K562 (cell line): Measurements from ENCODE around the gene VPREB3. TPM values are rescaled to one million over a fixed set of nuclear protein-coding genes. Genes with fewer than 3 reads are reported as not detected.
A peak's percentile ranks its signal among the peaks of the same experiment; 100 is the strongest.

Source experiments
- CHD1 ChIP-seq: fragments of 200-600 bp; sonication (generic); IDR thresholded peaks from one replicate; pipeline ENCODE4 v1.6.1; 2012; ENCODE audit warnings: mild to moderate bottlenecking, moderate library complexity, low read length, inconsistent platforms
- CSDE1 ChIP-seq, 2 experiments: fragments of 450-650 bp; IDR thresholded peaks; 2 replicates each; pipeline ENCODE4 v1.6.1; 2016; ENCODE audit warnings: mild to moderate bottlenecking in 1 of 2
- DPF2 ChIP-seq: fragments of 450-650 bp; IDR thresholded peaks from 2 replicates; pipeline ENCODE4 v1.6.1; 2016
- ELF4 ChIP-seq: fragments of 450-650 bp; formaldehyde crosslinking; IDR thresholded peaks from 2 replicates; pipeline ENCODE4 v1.4.0; 2022; ENCODE audit warnings: missing genetic modification characterization
- ESRRB ChIP-seq: fragments of 250-450 bp; sonication (Bioruptor Pico); IDR thresholded peaks from 2 replicates; pipeline ENCODE4 v1.5.0; 2020; ENCODE audit warnings: mild to moderate bottlenecking, moderate library complexity, borderline replicate concordance
- EZH2 ChIP-seq: IDR thresholded peaks from 2 replicates; pipeline ENCODE4 v1.6.1; 2012; ENCODE audit warnings: low read depth, mild to moderate bottlenecking, inconsistent platforms, low read length, borderline replicate concordance
- HMG20B ChIP-seq: fragments of 250-450 bp; sonication (Bioruptor Pico); IDR thresholded peaks from 2 replicates; pipeline ENCODE4 v1.5.0; 2021; ENCODE audit warnings: mild to moderate bottlenecking
- MCM7 ChIP-seq, 2 experiments: fragments of 450-650 bp; IDR thresholded peaks; 2 replicates each; pipeline ENCODE4 v1.6.1; 2016 to 2018
- SRSF7 ChIP-seq: fragments of 200-400 bp; formaldehyde crosslinking; optimal IDR thresholded peaks from 2 replicates; pipeline ENCODE3; 2017; ENCODE audit warnings: mild to moderate bottlenecking, low read depth, low read length
- STAT5A ChIP-seq: IDR thresholded peaks from 2 replicates; pipeline ENCODE4 v1.6.1; 2012; ENCODE audit warnings: low read length, inconsistent platforms, borderline replicate concordance
- ZNF354B ChIP-seq: fragments of 250-450 bp; sonication (Bioruptor Pico); IDR thresholded peaks from 2 replicates; pipeline ENCODE4 v1.4.0; 2020
- polyA plus RNA-seq, 8 experiments: library from polyadenylated mRNA; depleted of rRNA in 4 of 8; stranded (reverse) in 5 of 8; unstranded in 3 of 8; fragments of >200 nt; fragmentation: Nextera tagmentation in 2 of 8; fragmentation: Illumina TruSeq in 1 of 8; extraction: Ambion mirVana in 2 of 8; extraction: Trizol in 1 of 8; gene quantifications; 2 replicates each; pipeline versions ENCODE4 v1.2.1 to v1.2.3, GENCODE V29; 2011 to 2014; ENCODE audit warnings: inconsistent platforms in 1 of 8, missing spikeins in 1 of 8
- total RNA-seq, 7 experiments: library from RNA; depleted of rRNA in 6 of 7; stranded (reverse); fragments of >200 nt in 6 of 7; fragmentation: Illumina TruSeq in 2 of 7; extraction: Trizol in 2 of 7; gene quantifications; 2 replicates each; pipeline versions ENCODE4 v1.2.1 to v1.2.3, GENCODE V29; 2011 to 2021; ENCODE audit warnings: low replicate concordance in 1 of 7
- TF ChIP-seq, protein P1 (sequence below): fragments of 450-650 bp; IDR thresholded peaks from 2 replicates; pipeline ENCODE4 v1.6.1; 2016; ENCODE audit warnings: mild to moderate bottlenecking, moderate library complexity
- TF ChIP-seq, protein P2 (sequence below): sonication (generic); formaldehyde crosslinking; IDR thresholded peaks from 2 replicates; pipeline ENCODE4 v1.8.1; 2022; ENCODE audit warnings: missing genetic modification reagents
- TF ChIP-seq, protein P3 (sequence below): sonication (generic); formaldehyde crosslinking; IDR thresholded peaks from 2 replicates; pipeline ENCODE4 v1.9.0; 2022; ENCODE audit warnings: mild to moderate bottlenecking, missing genetic modification reagents

VPREB3 gene
- total and polyA plus RNA-seq, 9 of the 15 experiments (the other 6 are each of a cell fraction or from before 2014, with no cell fraction given): 0.14 to 0.71 (median 0.20) TPM; not detected in 6

DNA sequence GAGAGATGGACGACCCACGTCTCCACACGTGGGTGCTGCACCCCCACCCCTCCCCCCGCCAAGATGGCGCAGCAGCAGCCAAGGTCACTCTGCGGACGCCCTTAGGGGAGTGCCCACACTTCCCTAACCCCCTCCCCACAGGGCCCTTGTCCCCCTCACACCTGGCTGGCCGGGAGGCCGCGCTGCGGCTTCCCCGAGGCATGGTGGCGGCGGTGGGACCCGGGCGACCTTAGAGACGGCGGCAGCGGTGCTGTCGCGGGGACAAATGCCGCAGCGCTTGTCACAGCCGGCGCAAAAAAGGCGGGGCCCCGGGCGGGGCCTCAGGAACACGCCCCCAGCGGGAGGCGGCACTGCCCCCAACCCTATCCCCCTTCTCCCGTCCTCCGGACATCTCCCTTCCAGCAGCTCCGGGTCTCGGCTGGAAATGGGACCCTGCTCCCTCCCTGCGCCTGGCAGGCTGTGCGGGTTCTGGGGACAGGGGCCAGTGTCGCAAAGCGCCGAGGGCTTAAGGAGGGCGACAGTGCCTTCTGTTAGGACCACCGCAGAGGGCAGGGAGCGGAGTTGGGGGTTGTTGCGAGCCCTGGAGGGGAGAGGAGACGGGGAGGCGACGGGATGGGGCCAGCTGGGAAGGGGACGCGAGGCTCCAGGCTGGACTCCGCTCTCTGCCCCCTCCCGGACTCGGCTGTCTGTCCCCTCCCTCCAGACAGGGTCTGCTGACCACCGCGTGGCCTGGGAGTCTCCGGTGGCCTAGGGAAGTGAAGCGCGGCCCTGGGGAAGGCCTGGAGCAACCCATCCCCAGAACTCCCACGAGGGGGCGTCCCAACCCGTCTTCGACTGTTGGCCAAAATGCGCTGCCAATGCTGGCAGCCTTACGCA, 13.7 kb upstream of the VPREB3 start, which contains the start of gene CHCHD10 (continued):
- TF ChIP-seq, protein P1, sequence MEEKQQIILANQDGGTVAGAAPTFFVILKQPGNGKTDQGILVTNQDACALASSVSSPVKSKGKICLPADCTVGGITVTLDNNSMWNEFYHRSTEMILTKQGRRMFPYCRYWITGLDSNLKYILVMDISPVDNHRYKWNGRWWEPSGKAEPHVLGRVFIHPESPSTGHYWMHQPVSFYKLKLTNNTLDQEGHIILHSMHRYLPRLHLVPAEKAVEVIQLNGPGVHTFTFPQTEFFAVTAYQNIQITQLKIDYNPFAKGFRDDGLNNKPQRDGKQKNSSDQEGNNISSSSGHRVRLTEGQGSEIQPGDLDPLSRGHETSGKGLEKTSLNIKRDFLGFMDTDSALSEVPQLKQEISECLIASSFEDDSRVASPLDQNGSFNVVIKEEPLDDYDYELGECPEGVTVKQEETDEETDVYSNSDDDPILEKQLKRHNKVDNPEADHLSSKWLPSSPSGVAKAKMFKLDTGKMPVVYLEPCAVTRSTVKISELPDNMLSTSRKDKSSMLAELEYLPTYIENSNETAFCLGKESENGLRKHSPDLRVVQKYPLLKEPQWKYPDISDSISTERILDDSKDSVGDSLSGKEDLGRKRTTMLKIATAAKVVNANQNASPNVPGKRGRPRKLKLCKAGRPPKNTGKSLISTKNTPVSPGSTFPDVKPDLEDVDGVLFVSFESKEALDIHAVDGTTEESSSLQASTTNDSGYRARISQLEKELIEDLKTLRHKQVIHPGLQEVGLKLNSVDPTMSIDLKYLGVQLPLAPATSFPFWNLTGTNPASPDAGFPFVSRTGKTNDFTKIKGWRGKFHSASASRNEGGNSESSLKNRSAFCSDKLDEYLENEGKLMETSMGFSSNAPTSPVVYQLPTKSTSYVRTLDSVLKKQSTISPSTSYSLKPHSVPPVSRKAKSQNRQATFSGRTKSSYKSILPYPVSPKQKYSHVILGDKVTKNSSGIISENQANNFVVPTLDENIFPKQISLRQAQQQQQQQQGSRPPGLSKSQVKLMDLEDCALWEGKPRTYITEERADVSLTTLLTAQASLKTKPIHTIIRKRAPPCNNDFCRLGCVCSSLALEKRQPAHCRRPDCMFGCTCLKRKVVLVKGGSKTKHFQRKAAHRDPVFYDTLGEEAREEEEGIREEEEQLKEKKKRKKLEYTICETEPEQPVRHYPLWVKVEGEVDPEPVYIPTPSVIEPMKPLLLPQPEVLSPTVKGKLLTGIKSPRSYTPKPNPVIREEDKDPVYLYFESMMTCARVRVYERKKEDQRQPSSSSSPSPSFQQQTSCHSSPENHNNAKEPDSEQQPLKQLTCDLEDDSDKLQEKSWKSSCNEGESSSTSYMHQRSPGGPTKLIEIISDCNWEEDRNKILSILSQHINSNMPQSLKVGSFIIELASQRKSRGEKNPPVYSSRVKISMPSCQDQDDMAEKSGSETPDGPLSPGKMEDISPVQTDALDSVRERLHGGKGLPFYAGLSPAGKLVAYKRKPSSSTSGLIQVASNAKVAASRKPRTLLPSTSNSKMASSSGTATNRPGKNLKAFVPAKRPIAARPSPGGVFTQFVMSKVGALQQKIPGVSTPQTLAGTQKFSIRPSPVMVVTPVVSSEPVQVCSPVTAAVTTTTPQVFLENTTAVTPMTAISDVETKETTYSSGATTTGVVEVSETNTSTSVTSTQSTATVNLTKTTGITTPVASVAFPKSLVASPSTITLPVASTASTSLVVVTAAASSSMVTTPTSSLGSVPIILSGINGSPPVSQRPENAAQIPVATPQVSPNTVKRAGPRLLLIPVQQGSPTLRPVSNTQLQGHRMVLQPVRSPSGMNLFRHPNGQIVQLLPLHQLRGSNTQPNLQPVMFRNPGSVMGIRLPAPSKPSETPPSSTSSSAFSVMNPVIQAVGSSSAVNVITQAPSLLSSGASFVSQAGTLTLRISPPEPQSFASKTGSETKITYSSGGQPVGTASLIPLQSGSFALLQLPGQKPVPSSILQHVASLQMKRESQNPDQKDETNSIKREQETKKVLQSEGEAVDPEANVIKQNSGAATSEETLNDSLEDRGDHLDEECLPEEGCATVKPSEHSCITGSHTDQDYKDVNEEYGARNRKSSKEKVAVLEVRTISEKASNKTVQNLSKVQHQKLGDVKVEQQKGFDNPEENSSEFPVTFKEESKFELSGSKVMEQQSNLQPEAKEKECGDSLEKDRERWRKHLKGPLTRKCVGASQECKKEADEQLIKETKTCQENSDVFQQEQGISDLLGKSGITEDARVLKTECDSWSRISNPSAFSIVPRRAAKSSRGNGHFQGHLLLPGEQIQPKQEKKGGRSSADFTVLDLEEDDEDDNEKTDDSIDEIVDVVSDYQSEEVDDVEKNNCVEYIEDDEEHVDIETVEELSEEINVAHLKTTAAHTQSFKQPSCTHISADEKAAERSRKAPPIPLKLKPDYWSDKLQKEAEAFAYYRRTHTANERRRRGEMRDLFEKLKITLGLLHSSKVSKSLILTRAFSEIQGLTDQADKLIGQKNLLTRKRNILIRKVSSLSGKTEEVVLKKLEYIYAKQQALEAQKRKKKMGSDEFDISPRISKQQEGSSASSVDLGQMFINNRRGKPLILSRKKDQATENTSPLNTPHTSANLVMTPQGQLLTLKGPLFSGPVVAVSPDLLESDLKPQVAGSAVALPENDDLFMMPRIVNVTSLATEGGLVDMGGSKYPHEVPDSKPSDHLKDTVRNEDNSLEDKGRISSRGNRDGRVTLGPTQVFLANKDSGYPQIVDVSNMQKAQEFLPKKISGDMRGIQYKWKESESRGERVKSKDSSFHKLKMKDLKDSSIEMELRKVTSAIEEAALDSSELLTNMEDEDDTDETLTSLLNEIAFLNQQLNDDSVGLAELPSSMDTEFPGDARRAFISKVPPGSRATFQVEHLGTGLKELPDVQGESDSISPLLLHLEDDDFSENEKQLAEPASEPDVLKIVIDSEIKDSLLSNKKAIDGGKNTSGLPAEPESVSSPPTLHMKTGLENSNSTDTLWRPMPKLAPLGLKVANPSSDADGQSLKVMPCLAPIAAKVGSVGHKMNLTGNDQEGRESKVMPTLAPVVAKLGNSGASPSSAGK: peak; percentile 78
- TF ChIP-seq STAT5A (no peak), SRSF7 (no peak), DPF2 (peak; percentile 35; the same call in 1 of the 2 replicates), MCM7 (IDR thresholded peaks at IDR 0.05) (no peak), EZH2 (no peak), ELF4 (CRISPR knock-in tag) (no peak), ESRRB (CRISPR knock-in tag) (no peak), CSDE1 (IDR thresholded peaks at IDR 0.05) (0 out of 4 replicates have a peak, but pooled peaks of 1 of the 2 experiments have one; percentile 26), CHD1 (no peak), ZNF354B (CRISPR knock-in tag) (no peak), HMG20B (CRISPR knock-in tag) (no peak)
- TF ChIP-seq, protein P2, sequence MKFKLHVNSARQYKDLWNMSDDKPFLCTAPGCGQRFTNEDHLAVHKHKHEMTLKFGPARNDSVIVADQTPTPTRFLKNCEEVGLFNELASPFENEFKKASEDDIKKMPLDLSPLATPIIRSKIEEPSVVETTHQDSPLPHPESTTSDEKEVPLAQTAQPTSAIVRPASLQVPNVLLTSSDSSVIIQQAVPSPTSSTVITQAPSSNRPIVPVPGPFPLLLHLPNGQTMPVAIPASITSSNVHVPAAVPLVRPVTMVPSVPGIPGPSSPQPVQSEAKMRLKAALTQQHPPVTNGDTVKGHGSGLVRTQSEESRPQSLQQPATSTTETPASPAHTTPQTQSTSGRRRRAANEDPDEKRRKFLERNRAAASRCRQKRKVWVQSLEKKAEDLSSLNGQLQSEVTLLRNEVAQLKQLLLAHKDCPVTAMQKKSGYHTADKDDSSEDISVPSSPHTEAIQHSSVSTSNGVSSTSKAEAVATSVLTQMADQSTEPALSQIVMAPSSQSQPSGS (CRISPR knock-in tag): no peak
- TF ChIP-seq, protein P3, sequence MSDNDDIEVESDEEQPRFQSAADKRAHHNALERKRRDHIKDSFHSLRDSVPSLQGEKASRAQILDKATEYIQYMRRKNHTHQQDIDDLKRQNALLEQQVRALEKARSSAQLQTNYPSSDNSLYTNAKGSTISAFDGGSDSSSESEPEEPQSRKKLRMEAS (CRISPR knock-in tag): peak; percentile 79
